ENCODE data around the gene GJA3.

DNA sequence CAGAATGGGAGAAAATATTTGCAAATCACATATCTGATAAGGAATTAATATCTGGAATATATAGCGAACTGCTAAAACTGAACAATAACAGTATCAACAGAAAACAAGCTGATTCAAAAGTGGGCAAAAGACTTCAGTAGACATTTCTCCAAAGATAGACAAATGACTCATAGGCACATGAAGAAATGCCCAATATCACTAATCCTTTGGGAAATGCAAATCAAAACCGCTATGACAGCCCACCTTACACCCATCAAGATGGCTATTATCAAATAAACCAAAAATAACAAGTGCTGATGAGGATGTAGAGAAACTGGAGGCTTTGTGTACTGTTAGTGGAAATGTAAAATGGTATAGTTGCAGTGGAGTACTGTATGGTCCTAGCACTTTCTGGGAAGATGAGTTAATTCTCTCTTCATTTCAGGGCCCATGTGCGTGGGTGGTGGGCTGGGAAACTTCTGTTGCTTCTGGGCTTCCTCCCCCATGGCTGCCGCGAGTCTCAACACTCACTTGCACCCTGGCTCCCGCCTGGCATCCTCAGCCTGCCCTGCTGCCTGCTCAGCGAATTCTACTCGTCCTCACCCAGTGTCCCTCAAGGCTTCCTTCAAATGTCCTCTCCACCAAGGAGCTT, 12.4 kb upstream of the GJA3 start:
- no peak for TF ChIP-seq EZH2 (IDR thresholded peaks at IDR 0.05; ENCODE audit: low read depth)
- TF ChIP-seq, protein P1, sequence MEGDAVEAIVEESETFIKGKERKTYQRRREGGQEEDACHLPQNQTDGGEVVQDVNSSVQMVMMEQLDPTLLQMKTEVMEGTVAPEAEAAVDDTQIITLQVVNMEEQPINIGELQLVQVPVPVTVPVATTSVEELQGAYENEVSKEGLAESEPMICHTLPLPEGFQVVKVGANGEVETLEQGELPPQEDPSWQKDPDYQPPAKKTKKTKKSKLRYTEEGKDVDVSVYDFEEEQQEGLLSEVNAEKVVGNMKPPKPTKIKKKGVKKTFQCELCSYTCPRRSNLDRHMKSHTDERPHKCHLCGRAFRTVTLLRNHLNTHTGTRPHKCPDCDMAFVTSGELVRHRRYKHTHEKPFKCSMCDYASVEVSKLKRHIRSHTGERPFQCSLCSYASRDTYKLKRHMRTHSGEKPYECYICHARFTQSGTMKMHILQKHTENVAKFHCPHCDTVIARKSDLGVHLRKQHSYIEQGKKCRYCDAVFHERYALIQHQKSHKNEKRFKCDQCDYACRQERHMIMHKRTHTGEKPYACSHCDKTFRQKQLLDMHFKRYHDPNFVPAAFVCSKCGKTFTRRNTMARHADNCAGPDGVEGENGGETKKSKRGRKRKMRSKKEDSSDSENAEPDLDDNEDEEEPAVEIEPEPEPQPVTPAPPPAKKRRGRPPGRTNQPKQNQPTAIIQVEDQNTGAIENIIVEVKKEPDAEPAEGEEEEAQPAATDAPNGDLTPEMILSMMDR (conservative IDR thresholded peaks at IDR 0.05), result no peak

All from PC-9 (cell line).